HepG2 (cell line): ENCODE measurements around the gene GPN2. TPM values are rescaled to one million over a fixed set of nuclear protein-coding genes. Genes with fewer than 3 reads are reported as not detected.

Source experiments
- GATAD2A ChIP-seq: IDR thresholded peaks from 2 replicates; pipeline ENCODE4 v1.6.1; 2016
- HOXA3 ChIP-seq: sonication (generic); formaldehyde crosslinking; IDR thresholded peaks from 2 replicates; pipeline ENCODE4 v1.5.0; 2020; ENCODE audit warnings: missing genetic modification reagents
- MAZ ChIP-seq, 2 experiments: sonication (generic) in 1 of 2; formaldehyde crosslinking in 1 of 2; IDR thresholded peaks; 2 replicates each; pipeline versions ENCODE4 v1.5.0 to v1.6.1; 2012 to 2020; ENCODE audit warnings: low read depth in 2 of 2, mild to moderate bottlenecking in 2 of 2, borderline replicate concordance in 1 of 2, improper control_type of control experiment in 1 of 2, low read length in 1 of 2, missing genetic modification reagents in 1 of 2, moderate library complexity in 1 of 2
- NR2F2 ChIP-seq: IDR thresholded peaks from 2 replicates; pipeline ENCODE4 v1.6.1; 2012; ENCODE audit warnings: low read depth, inconsistent platforms, borderline replicate concordance
- POLR2AphosphoS5 ChIP-seq: IDR thresholded peaks from 2 replicates; pipeline ENCODE4 v1.6.1; 2012; ENCODE audit warnings: low read depth, low read length
- TAF1 ChIP-seq: sonication (generic); formaldehyde crosslinking; IDR thresholded peaks from 2 replicates; pipeline ENCODE4 v1.4.0; 2020; ENCODE audit warnings: missing genetic modification reagents
- ZFX ChIP-seq: sonication (generic); formaldehyde crosslinking; IDR thresholded peaks from 2 replicates; pipeline ENCODE4 v1.4.0; 2020; ENCODE audit warnings: mild to moderate bottlenecking, low read depth, missing genetic modification reagents, moderate library complexity
- ZFY ChIP-seq: sonication (generic); formaldehyde crosslinking; IDR thresholded peaks from 2 replicates; pipeline ENCODE4 v1.4.0; 2020; ENCODE audit warnings: missing genetic modification reagents
- ZHX2 ChIP-seq, 2 experiments: sonication (generic) in 1 of 2; formaldehyde crosslinking in 1 of 2; IDR thresholded peaks; 2 replicates each; pipeline versions ENCODE4 v1.6.1 to v1.9.0; 2014 to 2022; ENCODE audit warnings: antibody characterized with exemption in 1 of 2, borderline replicate concordance in 1 of 2, inconsistent platforms in 1 of 2, low read depth in 1 of 2, missing genetic modification reagents in 1 of 2
- ZNF180 ChIP-seq: sonication (generic); formaldehyde crosslinking; IDR thresholded peaks from 2 replicates; pipeline ENCODE4 v1.4.0; 2020; ENCODE audit warnings: low read depth, missing genetic modification reagents, borderline replicate concordance
- ZNF34 ChIP-seq: sonication (generic); formaldehyde crosslinking; IDR thresholded peaks from 2 replicates; pipeline ENCODE4 v1.4.0; 2020; ENCODE audit warnings: mild to moderate bottlenecking, missing genetic modification reagents, borderline replicate concordance
- ZNF557 ChIP-seq: sonication (generic); formaldehyde crosslinking; IDR thresholded peaks from 2 replicates; pipeline ENCODE4 v1.4.0; 2020; ENCODE audit warnings: missing genetic modification reagents
- ZNF558 ChIP-seq: sonication (generic); formaldehyde crosslinking; IDR thresholded peaks from 2 replicates; pipeline ENCODE4 v1.9.0; 2022; ENCODE audit warnings: mild to moderate bottlenecking, missing genetic modification reagents, borderline replicate concordance
- polyA plus RNA-seq, 8 experiments: library from polyadenylated mRNA; depleted of rRNA in 3 of 8; stranded (reverse) in 7 of 8; unstranded in 1 of 8; fragments of >200 nt; fragmentation: Illumina TruSeq in 4 of 8; extraction: Trizol in 4 of 8; gene quantifications; 2 replicates each; pipeline versions ENCODE4 v1.2.1 to v1.2.3, GENCODE V29; 2011 to 2016; ENCODE audit warnings: low read depth in 4 of 8, missing spikeins in 1 of 8, mixed read lengths in 1 of 8; ENCODE audit not compliant: insufficient read depth in 1 of 8
- total RNA-seq, 5 experiments: library from RNA; depleted of rRNA; stranded (reverse); fragments of >200 nt; fragmentation: Illumina TruSeq; extraction: Trizol; gene quantifications; 2 replicates each; pipeline ENCODE4 v1.2.3, GENCODE V29; 2016; ENCODE audit warnings: low read depth in 1 of 5
- TF ChIP-seq, protein P1 (sequence below): sonication (generic); formaldehyde crosslinking; conservative IDR thresholded peaks from 2 replicates; pipeline ENCODE4 v1.4.0; 2020; ENCODE audit warnings: missing genetic modification reagents
- TF ChIP-seq, protein P2 (sequence below): sonication (generic); formaldehyde crosslinking; IDR thresholded peaks from 2 replicates; pipeline ENCODE4 v1.4.0; 2020; ENCODE audit warnings: mild to moderate bottlenecking, low read depth, missing genetic modification reagents

Gene GPN2
- total and polyA plus RNA-seq, 2 of the 13 experiments (the other 11 are each of a cell fraction or from before 2014, with no cell fraction given), result 19.3 to 38.9 TPM

GRCh38 chr1:26862781-26863684, 27.1 kb downstream of the GPN2 start, which contains the start of gene SFN (continued):
- TF ChIP-seq, protein P1, sequence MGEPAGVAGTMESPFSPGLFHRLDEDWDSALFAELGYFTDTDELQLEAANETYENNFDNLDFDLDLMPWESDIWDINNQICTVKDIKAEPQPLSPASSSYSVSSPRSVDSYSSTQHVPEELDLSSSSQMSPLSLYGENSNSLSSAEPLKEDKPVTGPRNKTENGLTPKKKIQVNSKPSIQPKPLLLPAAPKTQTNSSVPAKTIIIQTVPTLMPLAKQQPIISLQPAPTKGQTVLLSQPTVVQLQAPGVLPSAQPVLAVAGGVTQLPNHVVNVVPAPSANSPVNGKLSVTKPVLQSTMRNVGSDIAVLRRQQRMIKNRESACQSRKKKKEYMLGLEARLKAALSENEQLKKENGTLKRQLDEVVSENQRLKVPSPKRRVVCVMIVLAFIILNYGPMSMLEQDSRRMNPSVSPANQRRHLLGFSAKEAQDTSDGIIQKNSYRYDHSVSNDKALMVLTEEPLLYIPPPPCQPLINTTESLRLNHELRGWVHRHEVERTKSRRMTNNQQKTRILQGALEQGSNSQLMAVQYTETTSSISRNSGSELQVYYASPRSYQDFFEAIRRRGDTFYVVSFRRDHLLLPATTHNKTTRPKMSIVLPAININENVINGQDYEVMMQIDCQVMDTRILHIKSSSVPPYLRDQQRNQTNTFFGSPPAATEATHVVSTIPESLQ (CRISPR knock-in tag), result no peak
- TF ChIP-seq NR2F2, result no peak
- TF ChIP-seq ZNF180 (CRISPR knock-in tag), result no peak
- TF ChIP-seq HOXA3 (CRISPR knock-in tag), result 0 out of 2 replicates have a peak, but pooled peaks have one; percentile 15
- TF ChIP-seq MAZ (IDR thresholded peaks at IDR 0.05; ENCODE audit: borderline replicate concordance, low read depth, low read length), result 0 out of 2 replicates have a peak, but pooled peaks have one; percentile 19
- no peak for TF ChIP-seq MAZ (CRISPR knock-in tag; IDR thresholded peaks at IDR 0.05; ENCODE audit: low read depth)
- peak; percentile 42; the same call in 1 of the 2 replicates for TF ChIP-seq ZFY (CRISPR knock-in tag)
- TF ChIP-seq ZFX (CRISPR knock-in tag), result peak; percentile 75
- TF ChIP-seq ZNF558, result no peak
- no peak for TF ChIP-seq ZHX2 (IDR thresholded peaks at IDR 0.05; ENCODE audit: low read depth)
- TF ChIP-seq ZHX2 (CRISPR knock-in tag; IDR thresholded peaks at IDR 0.05; ENCODE audit: borderline replicate concordance), result no peak
- TF ChIP-seq GATAD2A (CRISPR knock-in tag), result peak; percentile 49
- TF ChIP-seq ZNF34 (CRISPR knock-in tag), result no peak
- TF ChIP-seq, protein P2, sequence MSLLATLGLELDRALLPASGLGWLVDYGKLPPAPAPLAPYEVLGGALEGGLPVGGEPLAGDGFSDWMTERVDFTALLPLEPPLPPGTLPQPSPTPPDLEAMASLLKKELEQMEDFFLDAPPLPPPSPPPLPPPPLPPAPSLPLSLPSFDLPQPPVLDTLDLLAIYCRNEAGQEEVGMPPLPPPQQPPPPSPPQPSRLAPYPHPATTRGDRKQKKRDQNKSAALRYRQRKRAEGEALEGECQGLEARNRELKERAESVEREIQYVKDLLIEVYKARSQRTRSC, result no peak
- no peak for TF ChIP-seq ZNF557 (CRISPR knock-in tag)
- peak; percentile 50; the same call in 1 of the 2 replicates for TF ChIP-seq POLR2AphosphoS5
- TF ChIP-seq TAF1 (CRISPR knock-in tag), result peak; percentile 58; the same call in 1 of the 2 replicates
